ELF-1 (cell line): Measurements from ENCODE around the gene ZNF276.
"Not testable (repeated sequence)": the region's sequence is repeated elsewhere in the genome, so short reads cannot be mapped to it uniquely, and the experiment has no call there.

ENCODE experiments used
- DNase-seq: peaks from one replicate; pipeline ENCODE4 v3.0.0-alpha.2; 2016; ENCODE audit warnings: low read depth, low spot score

ZNF276 gene

GRCh38 chr16:89696670-89697128 lies 24.6 kb upstream of the ZNF276 start:
- no peak for DNase-seq

- no peak for DNase-seq
Observed at GRCh38 chr16:89697161-89697615, 24.1 kb upstream of the ZNF276 start.

GRCh38 chr16:89697616-89698331 lies 23.6 kb upstream of the ZNF276 start:
- no peak for DNase-seq

GRCh38 chr16:89698717-89699116 lies 22.6 kb upstream of the ZNF276 start:
- not testable (repeated sequence) for DNase-seq

- DNase-seq, result not testable (repeated sequence)
Observed at GRCh38 chr16:89699629-89700099, 21.7 kb upstream of the ZNF276 start.

- peak; percentile 100 for DNase-seq
Observed at GRCh38 chr16:89700100-89700648, 21.2 kb upstream of the ZNF276 start.

GRCh38 chr16:89700649-89701424 lies 20.5 kb upstream of the ZNF276 start:
- peak; percentile 71 for DNase-seq

GRCh38 chr16:89701425-89702406 lies 19.6 kb upstream of the ZNF276 start, which contains the start of gene SPATA2L:
TSS of gene SPATA2L (minus strand) at chr16:89701705. CDS start at chr16:89701232, 473 bp downstream.
- peak; percentile 96 for DNase-seq

GRCh38 chr16:89704281-89704680 lies 17.1 kb upstream of the ZNF276 start:
- no peak for DNase-seq

GRCh38 chr16:89705006-89705405 lies 16.3 kb upstream of the ZNF276 start:
- no peak for DNase-seq

GRCh38 chr16:89706518-89707260 lies 14.6 kb upstream of the ZNF276 start:
- no peak for DNase-seq

- DNase-seq, result no peak
Observed at GRCh38 chr16:89707695-89708094, 13.6 kb upstream of the ZNF276 start.

GRCh38 chr16:89708481-89708931 lies 12.8 kb upstream of the ZNF276 start:
- no peak for DNase-seq

- DNase-seq, result peak; percentile 61
Observed at GRCh38 chr16:89709166-89709565, 12.2 kb upstream of the ZNF276 start.

- DNase-seq, result no peak
Observed at GRCh38 chr16:89709716-89710432, 11.5 kb upstream of the ZNF276 start.

GRCh38 chr16:89710709-89711564 lies 10.4 kb upstream of the ZNF276 start:
- peak; percentile 54 for DNase-seq

- peak; percentile 48 for DNase-seq
Observed at GRCh38 chr16:89711601-89712273, 9.6 kb upstream of the ZNF276 start.

- DNase-seq, result no peak
Observed at GRCh38 chr16:89712274-89712781, 9.0 kb upstream of the ZNF276 start.
